Caco-2 (cell line): ENCODE measurements around the gene FNDC11. TPM values are rescaled to one million over a fixed set of nuclear protein-coding genes. Genes with fewer than 3 reads are reported as not detected.

Source experiments
- BruUV-seq: library from RNA; stranded (reverse); fragments of 400-500 nt; replicated peaks from 2 replicates; lab custom pipeline; 2021; lab: Mats Ljungman, UMichigan
- CTCF ChIA-PET: fragments of 300-600 bp; sonication (Branson Sonifier 250); formaldehyde crosslinking; loops from one replicate; lab custom pipeline; 2022; ENCODE audit warnings: antibody characterized with exemption; lab: Charles Lee
- POLR2A ChIA-PET: fragments of 300-600 bp; sonication (Branson Sonifier 250); formaldehyde crosslinking; loops from one replicate; lab custom pipeline; 2022; ENCODE audit warnings: antibody characterized with exemption; lab: Charles Lee
- DNase-seq, 2 experiments: peaks; one replicate each; pipeline versions ENCODE4 v3.0.0 to v3.0.0-alpha.2; 2020 to 2022
- H3K27me3 ChIP-seq: replicated peaks from 2 replicates; pipeline ENCODE4 v1.6.0; 2011; ENCODE audit warnings: low read length; ENCODE audit not compliant: control insufficient read depth, insufficient read depth
- H3K36me3 ChIP-seq: 2 replicates; pipeline ENCODE4 v1.5.1; 2011; ENCODE audit warnings: low read length; ENCODE audit not compliant: control insufficient read depth, insufficient read depth
- H3K4me1 ChIP-seq: fragments of 250-450 bp; sonication (Bioruptor Pico); 2 replicates; pipeline ENCODE4 v1.5.1; 2020; ENCODE audit warnings: mild to moderate bottlenecking
- H3K4me3 ChIP-seq: 2 replicates; pipeline ENCODE4 v1.5.1; 2011; ENCODE audit warnings: low read depth, mild to moderate bottlenecking, control low read depth, low read length
- H3K9me3 ChIP-seq: fragments of 250-450 bp; sonication (Bioruptor Pico); 2 replicates; pipeline ENCODE4 v1.5.1; 2020; ENCODE audit warnings: mild to moderate bottlenecking, moderate library complexity
- H3K27ac Mint-ChIP-seq: one replicate; pipeline ENCODE4 v1.8.0; 2022; ENCODE audit warnings: mixed read lengths; ENCODE audit not compliant: unreplicated experiment
- H3K27me3 Mint-ChIP-seq: one replicate; pipeline ENCODE4 v1.8.0; 2022; ENCODE audit warnings: mixed read lengths; ENCODE audit not compliant: insufficient read depth, unreplicated experiment
- H3K36me3 Mint-ChIP-seq: one replicate; pipeline ENCODE4 v1.8.0; 2022; ENCODE audit warnings: mild to moderate bottlenecking, mixed read lengths; ENCODE audit not compliant: insufficient read depth, unreplicated experiment
- H3K4me1 Mint-ChIP-seq: one replicate; pipeline ENCODE4 v1.8.0; 2022; ENCODE audit warnings: low read depth, mixed read lengths; ENCODE audit not compliant: unreplicated experiment
- H3K4me3 Mint-ChIP-seq: one replicate; pipeline ENCODE4 v1.8.0; 2022; ENCODE audit warnings: mild to moderate bottlenecking, moderate library complexity, mixed read lengths; ENCODE audit not compliant: unreplicated experiment
- H3K9me3 Mint-ChIP-seq: one replicate; pipeline ENCODE4 v1.8.0; 2022; ENCODE audit warnings: mixed read lengths; ENCODE audit not compliant: unreplicated experiment
- intact Hi-C: fragments of 100-400 bp; cut with micrococcal nuclease; formaldehyde crosslinking; loops from one replicate; pipeline ENCODE4 v1.10.0; 2022; ENCODE audit not compliant: unreplicated experiment
- total RNA-seq: library from RNA; stranded (reverse); gene quantifications from 2 replicates; pipeline ENCODE4 v1.2.3, GENCODE V29; 2022
- TF ChIP-seq, protein P1 (sequence below), 2 experiments: fragments of 200-600 bp in 1 of 2; IDR thresholded peaks; 1 replicate in 1 of 2; 2 replicates in 1 of 2; pipeline versions ENCODE4 v1.5.1 to v1.8.0; 2011 to 2022; ENCODE audit warnings: antibody characterized with exemption in 1 of 2, control low read depth in 1 of 2, inconsistent platforms in 1 of 2, low read depth in 1 of 2, low read length in 1 of 2, mild to moderate bottlenecking in 1 of 2, moderate library complexity in 1 of 2; ENCODE audit not compliant: insufficient read depth in 1 of 2, severe bottlenecking in 1 of 2, unreplicated experiment in 1 of 2

FNDC11 gene
- total RNA-seq, 1 experiment from 2014 or later: not detected

DNA sequence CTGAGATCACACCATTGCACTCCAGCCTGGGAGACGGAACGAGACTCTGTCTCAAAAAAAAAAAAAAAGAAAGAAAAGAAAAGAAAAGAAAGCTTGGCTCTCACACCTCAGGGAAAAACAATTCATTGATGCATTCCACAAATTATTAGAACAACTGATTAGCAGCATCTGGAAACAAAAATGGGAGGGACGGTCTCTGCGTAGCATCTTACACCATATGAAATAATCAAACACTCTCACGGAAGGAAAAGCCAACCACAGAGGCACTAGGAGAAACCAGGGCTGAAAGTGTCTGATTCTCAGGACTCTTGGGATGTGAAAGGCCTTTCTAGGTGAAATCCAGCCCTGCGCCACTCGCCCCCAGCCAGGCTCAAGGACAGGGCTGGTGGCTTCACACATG, 22.4 kb downstream of the FNDC11 start:
- no peaks in the 10 kb centered on the region for H3K36me3 Mint-ChIP-seq
- H3K9me3 Mint-ChIP-seq: no peaks in the 10 kb centered on the region
- intact Hi-C loops: no loop called here
- H3K4me3 Mint-ChIP-seq: peak overlapping the region; percentile 16
- Histone ChIP-seq H3K9me3 (no peaks in the 10 kb centered on the region), H3K36me3 (no peaks in the 10 kb centered on the region), H3K4me1 (peaks cover 15% of the 10 kb centered on the region), H3K4me3 (no peak overlapping the region), H3K27me3 (no peaks in the 10 kb centered on the region)
- CTCF ChIA-PET: interaction anchor here (1.4 kb wide), 1 partner anchor 38 kb away, joined by 10 read pairs; the partner anchor contains the start of gene PTK6
- TF ChIP-seq, protein P1, sequence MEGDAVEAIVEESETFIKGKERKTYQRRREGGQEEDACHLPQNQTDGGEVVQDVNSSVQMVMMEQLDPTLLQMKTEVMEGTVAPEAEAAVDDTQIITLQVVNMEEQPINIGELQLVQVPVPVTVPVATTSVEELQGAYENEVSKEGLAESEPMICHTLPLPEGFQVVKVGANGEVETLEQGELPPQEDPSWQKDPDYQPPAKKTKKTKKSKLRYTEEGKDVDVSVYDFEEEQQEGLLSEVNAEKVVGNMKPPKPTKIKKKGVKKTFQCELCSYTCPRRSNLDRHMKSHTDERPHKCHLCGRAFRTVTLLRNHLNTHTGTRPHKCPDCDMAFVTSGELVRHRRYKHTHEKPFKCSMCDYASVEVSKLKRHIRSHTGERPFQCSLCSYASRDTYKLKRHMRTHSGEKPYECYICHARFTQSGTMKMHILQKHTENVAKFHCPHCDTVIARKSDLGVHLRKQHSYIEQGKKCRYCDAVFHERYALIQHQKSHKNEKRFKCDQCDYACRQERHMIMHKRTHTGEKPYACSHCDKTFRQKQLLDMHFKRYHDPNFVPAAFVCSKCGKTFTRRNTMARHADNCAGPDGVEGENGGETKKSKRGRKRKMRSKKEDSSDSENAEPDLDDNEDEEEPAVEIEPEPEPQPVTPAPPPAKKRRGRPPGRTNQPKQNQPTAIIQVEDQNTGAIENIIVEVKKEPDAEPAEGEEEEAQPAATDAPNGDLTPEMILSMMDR (IDR thresholded peaks at IDR 0.05; ENCODE audit: insufficient read depth in 1 of 2, low read depth in 1 of 2, low read length in 1 of 2, severe bottlenecking in 1 of 2, unreplicated experiment in 1 of 2): no peak
- peaks cover 3% of the 10 kb centered on the region for H3K27me3 Mint-ChIP-seq
- POLR2A ChIA-PET: no interaction called here
- BruUV-seq: no TSS peak
- no peak for DNase-seq
- H3K4me1 Mint-ChIP-seq: no peaks in the 10 kb centered on the region
- H3K27ac Mint-ChIP-seq: no peak overlapping the region

DNA sequence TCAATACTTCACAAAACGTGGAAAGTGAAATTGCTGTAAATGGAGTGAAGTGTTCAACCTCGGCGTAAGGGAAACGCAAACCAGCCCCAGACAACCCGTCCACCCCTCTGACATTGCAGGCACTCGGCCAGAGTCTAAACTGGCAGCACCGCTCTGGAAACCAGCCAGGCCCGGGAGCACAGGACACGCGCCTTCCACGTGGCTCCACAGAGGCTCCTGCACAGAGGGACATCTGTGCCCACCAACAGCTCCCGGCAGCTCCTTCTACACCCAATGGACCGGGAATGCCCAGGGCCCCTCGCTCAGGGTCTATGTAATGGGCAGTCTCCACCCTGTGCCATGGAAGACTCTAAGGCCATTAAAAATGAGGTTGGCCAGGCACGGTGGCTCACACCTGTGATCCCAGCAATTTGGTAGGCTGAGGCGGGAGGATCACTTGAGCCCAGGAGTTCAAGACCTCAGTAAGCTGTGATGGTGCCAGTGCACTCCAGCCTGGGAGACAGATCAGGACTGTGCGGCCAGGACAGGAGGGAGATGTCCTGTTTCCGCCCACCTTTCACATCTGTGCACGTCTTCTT, 23.4 kb downstream of the FNDC11 start:
- H3K36me3 ChIP-seq: no peaks in the 10 kb centered on the region
- no TSS peak for BruUV-seq
- H3K27me3 ChIP-seq: no peaks in the 10 kb centered on the region
- no peaks in the 10 kb centered on the region for H3K9me3 ChIP-seq
- CTCF ChIA-PET: interaction anchor here (0.6 to 1.4 kb wide), 3 partner anchors 40 to 212 kb away, joined by 3 to 10 read pairs (median 8); partner anchors contain the start of gene PTK6
- Mint-ChIP-seq H3K36me3 (no peaks in the 10 kb centered on the region), H3K9me3 (no peaks in the 10 kb centered on the region), H3K4me3 (no peak overlapping the region), H3K27ac (no peak overlapping the region), H3K4me1 (no peaks in the 10 kb centered on the region), H3K27me3 (peaks cover 3% of the 10 kb centered on the region)
- no peak overlapping the region for H3K4me3 ChIP-seq
- DNase-seq: no peak
- TF ChIP-seq, protein P1 (IDR thresholded peaks at IDR 0.05; ENCODE audit: insufficient read depth in 1 of 2, low read depth in 1 of 2, low read length in 1 of 2, severe bottlenecking in 1 of 2, unreplicated experiment in 1 of 2): no peak
- POLR2A ChIA-PET: no interaction called here
- intact Hi-C loops: no loop called here
- peaks cover 15% of the 10 kb centered on the region for H3K4me1 ChIP-seq

DNA sequence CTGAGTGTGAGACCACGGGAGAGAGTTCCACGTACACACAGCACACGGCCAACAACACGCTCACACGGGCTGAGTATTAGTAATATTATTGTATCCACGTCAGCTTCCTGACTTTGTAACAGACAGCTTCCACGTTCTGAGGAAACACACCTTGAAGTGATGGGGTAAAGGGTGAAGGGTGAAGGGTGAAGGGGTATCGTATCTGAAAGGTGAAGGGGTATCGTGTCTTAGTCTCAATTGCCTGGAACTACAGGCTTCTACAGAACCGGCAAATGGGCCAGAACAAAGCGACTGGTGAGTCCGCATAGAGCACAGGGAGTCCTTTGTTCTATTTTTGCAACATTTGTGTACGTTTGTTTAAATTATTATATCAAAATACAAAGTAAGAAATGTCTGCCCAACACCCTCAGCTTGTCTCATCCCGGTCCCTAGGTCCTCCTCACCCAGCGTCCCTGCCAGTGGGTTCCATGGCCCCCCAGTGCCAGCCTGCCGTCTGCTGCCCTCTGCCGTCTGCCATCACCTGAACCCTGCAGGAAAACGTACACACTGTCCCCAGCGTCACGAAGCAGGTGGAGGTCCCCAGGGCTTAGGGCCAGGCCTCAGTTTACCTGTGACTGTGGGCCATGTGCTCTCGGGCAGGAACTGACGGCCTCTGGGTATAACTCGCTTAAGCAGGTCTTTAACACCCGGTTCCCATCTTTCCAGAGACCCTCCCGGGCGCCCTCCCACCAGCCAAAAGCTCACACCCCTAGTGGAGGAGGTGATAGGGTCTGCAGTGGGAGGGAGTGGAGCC, 24.5 kb downstream of the FNDC11 start:
- H3K27me3 Mint-ChIP-seq: peaks cover 3% of the 10 kb centered on the region
- H3K27ac Mint-ChIP-seq: no peak overlapping the region

More for the DNA sequence above, 24.5 kb downstream of the FNDC11 start:
- DNase-seq: no peak
- intact Hi-C loops: no loop called here
- ChIA-PET POLR2A (no interaction called here), CTCF (interaction anchor here (0.7 to 1.4 kb wide), 3 partner anchors 40 to 63 kb away, joined by 3 to 6 read pairs (median 3); no protein-coding TSS in a partner anchor)
- TF ChIP-seq, protein P1 (IDR thresholded peaks at IDR 0.05; ENCODE audit: insufficient read depth in 1 of 2, low read depth in 1 of 2, low read length in 1 of 2, severe bottlenecking in 1 of 2, unreplicated experiment in 1 of 2): no peak
- BruUV-seq: no TSS peak
- H3K9me3 Mint-ChIP-seq: no peaks in the 10 kb centered on the region
- no peaks in the 10 kb centered on the region for H3K4me1 Mint-ChIP-seq
- H3K36me3 ChIP-seq: no peaks in the 10 kb centered on the region
- H3K36me3 Mint-ChIP-seq: no peaks in the 10 kb centered on the region
- H3K9me3 ChIP-seq: no peaks in the 10 kb centered on the region
- H3K27me3 ChIP-seq: no peaks in the 10 kb centered on the region
- H3K4me3 ChIP-seq: no peak overlapping the region
- H3K4me3 Mint-ChIP-seq: no peak overlapping the region
- H3K4me1 ChIP-seq: peaks cover 8% of the 10 kb centered on the region
